GM18498 (cell line): ENCODE measurements around the gene CD276.
"Not testable (repeated sequence)": the region's sequence is repeated elsewhere in the genome, so short reads cannot be mapped to it uniquely, and the experiment has no call there.

ENCODE experiments used
- ATAC-seq: cut with Tn5 transposase; IDR thresholded peaks from one replicate; pipeline ENCODE4 v1.9.1; 2021; ENCODE audit warnings: mild to moderate bottlenecking, moderate library complexity; ENCODE audit not compliant: unreplicated experiment

Gene CD276

GRCh38 chr15:73683777-73684580 is at the start of gene CD276:
TSS of gene CD276 (plus strand) at chr15:73684383. CDS start at chr15:73699640, 15,257 bp downstream.
- ATAC-seq = no peak

- ATAC-seq = no peak
Measured at GRCh38 chr15:73637527-73637926, 46.7 kb upstream of the CD276 start.

DNA sequence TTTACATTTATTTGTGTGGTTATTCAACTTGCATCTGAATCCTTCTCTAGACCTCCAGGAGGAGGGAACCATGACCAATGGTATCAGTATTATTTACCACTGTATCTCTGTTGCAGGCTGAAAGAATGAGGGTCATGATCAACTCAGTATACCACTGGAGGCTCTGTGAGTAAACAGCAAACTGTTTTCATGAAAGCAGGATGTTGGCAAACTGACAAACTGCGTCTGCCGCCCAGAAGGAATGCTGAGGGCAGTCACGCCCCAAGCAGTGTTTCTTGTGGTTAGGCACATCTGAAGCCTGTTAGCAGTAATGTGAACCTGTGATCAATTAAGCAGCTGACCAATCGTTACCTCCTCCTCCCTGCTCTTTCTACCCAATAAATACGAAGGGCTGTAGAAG is 44.7 kb upstream of the CD276 start:
- ATAC-seq = not testable (repeated sequence)

- ATAC-seq = no peak
Measured at GRCh38 chr15:73647259-73648013, 36.7 kb upstream of the CD276 start.

- ATAC-seq = no peak
Measured at GRCh38 chr15:73648014-73648295, 36.2 kb upstream of the CD276 start.

- no peak for ATAC-seq
Measured at GRCh38 chr15:73650416-73651126, 33.6 kb upstream of the CD276 start.

- ATAC-seq = no peak
Measured at GRCh38 chr15:73654659-73655058, 29.5 kb upstream of the CD276 start.

DNA sequence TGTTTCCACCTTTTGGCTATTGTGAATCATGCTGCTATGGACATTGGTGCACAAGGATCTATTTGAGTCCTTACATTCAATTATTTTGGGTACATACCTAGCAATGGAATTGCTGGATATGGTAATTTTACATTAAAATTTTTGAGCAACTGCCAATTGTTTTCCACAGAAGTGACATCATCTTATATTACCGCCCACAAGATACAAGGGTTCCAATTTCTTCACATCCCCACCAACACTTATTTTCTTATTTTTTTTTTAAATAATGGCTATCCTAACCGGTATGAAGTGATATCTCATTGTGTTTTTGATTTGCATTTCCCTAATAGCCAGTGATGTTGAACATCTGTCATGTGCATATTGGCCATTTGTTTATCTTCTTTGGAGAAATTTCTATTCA is 28.5 kb upstream of the CD276 start:
- no peak for ATAC-seq

GRCh38 chr15:73658645-73659044 is 25.5 kb upstream of the CD276 start:
- ATAC-seq = no peak

GRCh38 chr15:73660455-73660854 is 23.7 kb upstream of the CD276 start:
- ATAC-seq = no peak

DNA sequence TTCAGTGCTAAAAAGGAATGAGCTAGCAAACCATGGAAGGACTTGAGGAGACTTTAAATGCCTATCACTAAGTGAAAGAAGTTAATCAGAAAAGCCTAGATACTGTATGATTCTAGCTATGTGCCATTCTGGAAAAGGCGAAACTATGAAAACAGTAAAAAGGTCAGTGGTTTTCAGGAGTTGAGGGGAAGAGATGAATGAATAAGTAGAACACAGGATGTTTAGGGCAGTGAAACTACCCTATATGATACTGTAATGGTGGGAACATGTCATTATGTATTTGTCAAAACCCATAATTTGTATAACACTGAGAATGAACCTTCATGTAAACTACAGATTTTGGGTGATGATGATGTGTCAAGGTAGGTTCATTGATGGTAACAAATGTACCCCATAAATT is 9.6 kb upstream of the CD276 start:
- ATAC-seq = no peak

DNA sequence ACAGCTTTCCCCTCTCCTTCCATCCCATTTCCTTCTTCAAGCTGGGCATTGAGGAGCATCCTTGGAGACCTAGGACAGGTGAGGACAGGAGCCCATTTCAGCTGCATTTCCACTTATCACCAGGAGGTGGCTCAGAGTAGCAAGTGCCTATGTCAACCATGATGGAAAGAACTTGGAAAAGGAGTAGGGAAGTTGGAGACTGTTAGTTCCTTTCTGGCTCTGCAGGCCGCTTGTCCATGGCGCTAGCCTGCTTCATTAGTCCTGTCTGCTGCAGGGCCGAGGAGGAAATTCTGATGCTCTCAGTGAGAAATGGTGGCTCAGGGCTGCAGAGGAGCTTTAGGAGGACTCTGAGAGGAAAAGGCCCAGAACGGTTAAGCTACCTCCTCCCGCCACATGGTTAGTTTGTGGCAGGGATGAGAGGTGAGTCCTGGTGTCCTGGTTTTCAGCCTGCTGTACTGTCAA is 7.0 kb upstream of the CD276 start:
- no peak for ATAC-seq

- ATAC-seq = no peak
Measured at GRCh38 chr15:73677733-73678132, 6.5 kb upstream of the CD276 start.

DNA sequence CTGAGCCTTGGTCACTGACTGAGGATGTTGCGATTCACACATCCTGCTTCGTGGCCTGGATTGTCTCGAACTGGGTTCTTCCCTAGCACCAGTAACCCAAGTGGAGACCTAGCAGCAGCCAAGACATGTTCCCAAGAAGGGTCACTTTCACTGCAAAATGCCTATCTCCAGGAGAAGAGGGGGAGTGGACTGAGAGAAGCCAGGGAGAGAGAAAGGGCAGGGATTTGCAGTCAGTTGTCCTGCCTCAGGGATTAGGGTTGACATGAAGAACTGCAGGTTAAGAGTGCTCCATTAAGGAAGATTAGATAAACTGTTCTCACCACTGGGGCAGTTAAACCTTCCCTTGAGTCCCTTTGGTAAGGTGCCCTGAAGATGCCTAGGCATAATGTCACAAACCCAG is 5.7 kb upstream of the CD276 start:
- no peak for ATAC-seq

DNA sequence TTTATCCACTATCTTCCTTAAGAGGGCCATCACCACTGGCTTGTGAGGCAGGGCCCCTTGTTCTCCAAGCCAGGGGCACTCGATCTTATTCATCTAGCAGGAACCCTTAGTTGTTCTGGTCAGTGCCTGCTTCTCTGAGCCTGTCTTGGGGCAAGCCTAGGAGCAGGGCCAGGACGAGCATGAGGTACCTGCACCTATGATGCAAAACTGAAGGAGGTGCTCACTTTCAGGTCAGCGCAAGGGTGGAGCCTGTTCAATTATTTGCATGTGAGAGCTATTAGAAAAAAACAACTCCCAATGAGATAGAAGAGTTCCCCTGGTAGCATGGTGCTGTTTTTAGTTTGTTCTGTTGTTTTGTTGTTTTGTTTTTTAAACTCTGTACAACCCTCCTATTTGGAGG is 5.0 kb upstream of the CD276 start:
- ATAC-seq = no peak

GRCh38 chr15:73679964-73680363 is 4.2 kb upstream of the CD276 start:
- ATAC-seq = no peak

GRCh38 chr15:73680549-73680948 is 3.6 kb upstream of the CD276 start:
- no peak for ATAC-seq

DNA sequence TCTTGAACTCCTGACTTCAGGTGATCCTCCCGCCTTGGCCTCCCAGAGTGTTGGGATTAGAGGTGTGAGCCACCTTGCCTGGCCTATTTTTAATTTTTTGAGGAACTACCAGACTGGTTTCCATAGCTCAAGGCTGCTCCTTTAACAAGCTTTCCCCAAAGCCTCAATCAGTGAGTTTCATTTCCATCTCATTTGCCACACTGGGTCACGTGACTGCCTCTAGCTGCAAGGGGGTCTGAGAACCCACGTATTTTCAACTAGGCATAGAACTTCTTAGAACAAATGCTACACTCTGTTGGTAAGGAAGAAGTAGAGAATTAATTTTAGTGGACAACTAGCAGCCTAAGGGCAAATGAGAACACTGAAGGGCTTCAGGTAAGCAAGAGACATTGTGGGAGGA is 3.1 kb upstream of the CD276 start:
- ATAC-seq = no peak

GRCh38 chr15:73681856-73682599 is 2.2 kb upstream of the CD276 start:
- no peak for ATAC-seq

DNA sequence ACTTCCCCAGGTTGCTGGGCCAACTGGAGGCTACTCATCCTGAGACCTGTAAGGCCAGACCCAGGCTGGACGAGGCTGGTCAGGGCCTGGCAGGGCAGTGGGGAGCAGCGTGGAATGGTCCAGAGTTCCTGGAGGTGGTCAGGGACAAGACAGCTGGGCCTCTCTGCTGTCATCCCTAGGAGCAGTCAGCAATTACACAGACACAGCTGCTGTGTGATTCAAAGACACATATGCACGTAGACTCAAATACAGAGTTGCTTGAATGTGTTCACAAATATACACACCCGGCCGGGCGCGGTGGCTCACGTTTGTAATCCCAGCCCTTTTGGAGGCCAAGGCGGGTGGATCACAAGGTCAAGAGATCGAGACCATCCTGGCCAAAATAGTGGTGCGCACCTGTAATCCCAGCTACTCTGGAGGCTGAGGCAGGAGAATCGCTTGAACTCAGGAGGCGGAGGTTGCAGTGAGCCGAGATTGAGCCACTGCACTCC is 1.5 kb upstream of the CD276 start:
- ATAC-seq = no peak

GRCh38 chr15:73683257-73683776 is 866 bp upstream of the CD276 start:
- no peak for ATAC-seq
